Activated CD4-positive, alpha-beta T cell treated with anti-CD3 and anti-CD28 coated beads, Interleukin-2, amount 10 ng/mL, durations not matched to agents 24 days and 14 days (primary cell): ENCODE data around the gene TMEM240. TPM values are rescaled to one million over a fixed set of nuclear protein-coding genes. Genes with fewer than 3 reads are reported as not detected.
"Not testable (repeated sequence)": the region's sequence is repeated elsewhere in the genome, so short reads cannot be mapped to it uniquely, and the experiment has no call there.

ENCODE experiments used
- DNase-seq: peaks from one replicate; pipeline ENCODE4 v3.0.0; 2022
- H3K27ac Mint-ChIP-seq: one replicate; pipeline ENCODE4 v1.8.0; 2022; ENCODE audit warnings: mild to moderate bottlenecking, mixed read lengths
- H3K27me3 Mint-ChIP-seq: one replicate; pipeline ENCODE4 v1.8.0; 2022; ENCODE audit warnings: mixed read lengths
- H3K36me3 Mint-ChIP-seq: one replicate; pipeline ENCODE4 v1.8.0; 2022; ENCODE audit warnings: low read depth, mild to moderate bottlenecking, mixed read lengths
- H3K4me1 Mint-ChIP-seq: one replicate; pipeline ENCODE4 v1.8.0; 2021; ENCODE audit warnings: mixed read lengths
- H3K4me3 Mint-ChIP-seq: one replicate; pipeline ENCODE4 v1.8.0; 2022; ENCODE audit warnings: mild to moderate bottlenecking, moderate library complexity, mixed read lengths
- H3K9me3 Mint-ChIP-seq: one replicate; pipeline ENCODE4 v1.8.0; 2021; ENCODE audit warnings: mixed read lengths
- intact Hi-C: fragments of 100-400 bp; cut with micrococcal nuclease; formaldehyde crosslinking; loops from one replicate; pipeline ENCODE4 v1.15.1; 2023
- total RNA-seq: library from RNA; stranded (reverse); gene quantifications from 2 replicates; pipeline ENCODE4 v1.2.3, GENCODE V29; 2022

Gene TMEM240
- total RNA-seq, 1 donor from 2014 or later: not detected

- DNase-seq: no peak
- Mint-ChIP-seq H3K4me1 (peaks cover 9% of the 10 kb centered on the region), H3K9me3 (no peaks in the 10 kb centered on the region), H3K4me3 (no peak overlapping the region), H3K27me3 (no peaks in the 10 kb centered on the region), H3K27ac (no peak overlapping the region), H3K36me3 (peaks cover 52% of the 10 kb centered on the region)
- intact Hi-C loops: no loop called here
Observed at GRCh38 chr1:1564268-1564667, 23.8 kb upstream of the TMEM240 start.

- Mint-ChIP-seq H3K27ac (no peak overlapping the region), H3K4me1 (peaks cover 8% of the 10 kb centered on the region), H3K36me3 (peaks cover 53% of the 10 kb centered on the region), H3K27me3 (no peaks in the 10 kb centered on the region), H3K4me3 (no peak overlapping the region), H3K9me3 (no peaks in the 10 kb centered on the region)
- DNase-seq: no peak
- intact Hi-C loops: no loop called here
Observed at GRCh38 chr1:1563688-1564087, 23.3 kb upstream of the TMEM240 start.

DNA sequence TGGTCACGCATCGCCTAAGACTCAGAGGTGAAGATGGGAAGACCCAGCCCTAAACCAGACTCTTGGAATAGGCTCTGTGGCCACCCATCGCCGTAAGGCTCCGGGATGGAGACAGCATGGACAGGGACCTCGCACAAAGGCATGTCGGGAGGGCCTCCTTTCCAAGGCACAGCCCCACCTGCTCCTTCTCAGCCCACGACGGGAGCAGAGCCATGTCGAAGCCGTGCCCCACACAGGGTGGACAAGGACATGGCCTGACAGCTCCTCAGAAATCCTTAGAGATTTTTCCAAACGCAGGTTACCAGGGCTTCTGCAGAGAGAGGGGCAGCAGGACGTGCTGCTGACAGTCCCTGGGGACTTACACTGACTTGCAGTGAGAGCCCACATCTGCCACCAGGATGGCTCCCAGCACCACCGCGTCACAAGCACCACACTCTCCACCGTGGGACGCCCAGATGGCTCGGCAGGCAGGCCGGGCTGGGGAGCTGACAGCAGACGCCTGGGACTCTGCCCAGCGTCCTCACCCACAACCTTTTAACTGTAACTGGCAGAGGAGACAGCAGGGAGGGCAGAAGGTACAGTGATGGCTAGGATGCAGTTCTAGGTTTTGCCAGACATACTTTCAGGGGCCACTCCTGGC is 22.3 kb upstream of the TMEM240 start:
- H3K4me3 Mint-ChIP-seq: no peak overlapping the region
- no peak overlapping the region for H3K27ac Mint-ChIP-seq
- H3K9me3 Mint-ChIP-seq: no peaks in the 10 kb centered on the region
- peaks cover 9% of the 10 kb centered on the region for H3K4me1 Mint-ChIP-seq
- DNase-seq: no peak
- no peaks in the 10 kb centered on the region for H3K27me3 Mint-ChIP-seq
- intact Hi-C loops: no loop called here
- H3K36me3 Mint-ChIP-seq: peaks cover 55% of the 10 kb centered on the region

GRCh38 chr1:1561801-1562470 is 21.5 kb upstream of the TMEM240 start:
- Mint-ChIP-seq H3K27ac (no peak overlapping the region), H3K4me1 (peaks cover 4% of the 10 kb centered on the region), H3K9me3 (no peaks in the 10 kb centered on the region), H3K4me3 (no peak overlapping the region), H3K36me3 (peaks cover 49% of the 10 kb centered on the region), H3K27me3 (no peaks in the 10 kb centered on the region)
- intact Hi-C loops: no loop called here
- no peak for DNase-seq

- H3K36me3 Mint-ChIP-seq: peaks cover 37% of the 10 kb centered on the region
- intact Hi-C loops: no loop called here
Observed at GRCh38 chr1:1560178-1560577, 19.8 kb upstream of the TMEM240 start.

DNA sequence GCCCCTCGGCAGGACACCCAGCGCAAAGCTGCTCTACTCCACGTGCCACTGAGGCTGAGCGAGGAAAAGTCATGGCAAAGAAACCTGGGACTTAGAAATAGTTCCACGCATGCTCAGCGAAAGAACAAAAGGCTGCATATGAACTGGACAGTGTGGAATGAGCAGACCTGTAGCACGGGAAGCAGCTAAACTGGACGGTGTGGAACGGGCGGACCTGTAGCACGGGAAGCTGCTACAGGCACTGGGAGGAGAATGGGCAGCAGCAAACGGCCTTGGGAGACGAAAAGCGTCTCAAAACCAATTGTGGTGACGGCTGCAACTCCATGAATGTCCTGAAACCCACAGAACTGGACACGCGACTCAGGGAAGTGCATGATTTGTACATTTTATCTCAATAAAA is 18.6 kb upstream of the TMEM240 start:
- no peak for DNase-seq
- Mint-ChIP-seq H3K4me1 (peaks cover 2% of the 10 kb centered on the region), H3K36me3 (peaks cover 26% of the 10 kb centered on the region), H3K9me3 (no peaks in the 10 kb centered on the region), H3K27me3 (no peaks in the 10 kb centered on the region), H3K4me3 (no peak overlapping the region), H3K27ac (no peak overlapping the region)
- intact Hi-C loops: no loop called here

More at GRCh38 chr1:1560178-1560577, 19.8 kb upstream of the TMEM240 start:
- H3K4me3 Mint-ChIP-seq: no peak overlapping the region
- no peak for DNase-seq
- no peaks in the 10 kb centered on the region for H3K27me3 Mint-ChIP-seq
- H3K4me1 Mint-ChIP-seq: peaks cover 2% of the 10 kb centered on the region
- no peaks in the 10 kb centered on the region for H3K9me3 Mint-ChIP-seq
- H3K27ac Mint-ChIP-seq: no peak overlapping the region

- H3K9me3 Mint-ChIP-seq: no peaks in the 10 kb centered on the region
Observed at GRCh38 chr1:1558591-1558990, 18.2 kb upstream of the TMEM240 start.

DNA sequence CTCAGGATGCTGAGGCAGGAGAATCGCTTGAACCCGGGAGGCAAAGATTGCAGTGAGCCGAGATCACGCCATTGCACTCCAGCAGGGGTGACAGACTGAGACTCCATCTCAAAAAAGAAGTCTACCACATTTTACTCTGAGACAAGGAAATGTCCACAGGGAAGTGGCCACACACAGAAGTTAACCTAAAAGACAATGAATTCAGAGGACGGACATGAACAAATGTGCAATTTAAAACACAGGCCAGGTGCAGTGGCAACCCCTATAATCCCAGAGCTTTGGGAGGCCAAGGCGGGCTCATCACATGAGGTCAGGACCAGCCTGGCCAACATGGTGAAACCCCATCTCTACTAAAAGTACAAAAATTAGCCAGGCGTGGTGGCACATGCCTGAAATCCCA is 17.3 kb upstream of the TMEM240 start:
- intact Hi-C loops: not testable (repeated sequence)
- peaks cover 19% of the 10 kb centered on the region for H3K36me3 Mint-ChIP-seq

More at GRCh38 chr1:1558591-1558990, 18.2 kb upstream of the TMEM240 start:
- intact Hi-C loops: no loop called here
- Mint-ChIP-seq H3K4me3 (no peak overlapping the region), H3K27me3 (no peaks in the 10 kb centered on the region), H3K36me3 (peaks cover 21% of the 10 kb centered on the region), H3K27ac (no peak overlapping the region), H3K4me1 (peaks cover 2% of the 10 kb centered on the region)
- no peak for DNase-seq

GRCh38 chr1:1556961-1557360 is 16.5 kb upstream of the TMEM240 start:
- H3K4me1 Mint-ChIP-seq, H3K9me3 Mint-ChIP-seq, DNase-seq, H3K27me3 Mint-ChIP-seq, intact Hi-C loops, H3K27ac Mint-ChIP-seq, H3K4me3 Mint-ChIP-seq: not testable (repeated sequence)
- H3K36me3 Mint-ChIP-seq: peaks cover 15% of the 10 kb centered on the region

More for the DNA sequence above, 17.3 kb upstream of the TMEM240 start:
- not testable (repeated sequence) for H3K27ac Mint-ChIP-seq, DNase-seq, H3K4me1 Mint-ChIP-seq, H3K4me3 Mint-ChIP-seq, H3K9me3 Mint-ChIP-seq, H3K27me3 Mint-ChIP-seq

DNA sequence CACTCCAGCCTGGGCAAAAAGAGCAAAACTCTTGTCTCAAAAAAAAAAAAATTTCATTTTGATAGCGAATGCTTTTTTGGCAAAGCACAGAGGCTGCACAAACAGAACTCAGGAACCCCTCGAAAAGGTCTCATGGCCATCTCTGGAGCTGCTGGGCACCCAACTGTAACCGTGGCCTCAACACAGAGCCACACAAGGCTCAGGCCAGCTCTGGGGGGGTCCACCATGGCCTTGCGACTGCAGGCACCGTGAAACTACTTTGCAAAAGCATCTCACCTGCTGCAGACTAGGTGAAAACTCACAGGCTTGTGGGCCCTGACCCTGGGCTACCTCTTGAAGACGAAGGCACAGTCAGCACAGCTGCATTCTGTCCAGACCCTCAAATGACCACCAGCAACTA is 16.1 kb upstream of the TMEM240 start:
- no peaks in the 10 kb centered on the region for H3K27me3 Mint-ChIP-seq
- H3K36me3 Mint-ChIP-seq: peaks cover 11% of the 10 kb centered on the region
- H3K9me3 Mint-ChIP-seq: no peaks in the 10 kb centered on the region
- DNase-seq: no peak
- intact Hi-C loops: no loop called here
- H3K4me1 Mint-ChIP-seq: peaks cover 2% of the 10 kb centered on the region
- no peak overlapping the region for H3K27ac Mint-ChIP-seq
- H3K4me3 Mint-ChIP-seq: no peak overlapping the region

DNA sequence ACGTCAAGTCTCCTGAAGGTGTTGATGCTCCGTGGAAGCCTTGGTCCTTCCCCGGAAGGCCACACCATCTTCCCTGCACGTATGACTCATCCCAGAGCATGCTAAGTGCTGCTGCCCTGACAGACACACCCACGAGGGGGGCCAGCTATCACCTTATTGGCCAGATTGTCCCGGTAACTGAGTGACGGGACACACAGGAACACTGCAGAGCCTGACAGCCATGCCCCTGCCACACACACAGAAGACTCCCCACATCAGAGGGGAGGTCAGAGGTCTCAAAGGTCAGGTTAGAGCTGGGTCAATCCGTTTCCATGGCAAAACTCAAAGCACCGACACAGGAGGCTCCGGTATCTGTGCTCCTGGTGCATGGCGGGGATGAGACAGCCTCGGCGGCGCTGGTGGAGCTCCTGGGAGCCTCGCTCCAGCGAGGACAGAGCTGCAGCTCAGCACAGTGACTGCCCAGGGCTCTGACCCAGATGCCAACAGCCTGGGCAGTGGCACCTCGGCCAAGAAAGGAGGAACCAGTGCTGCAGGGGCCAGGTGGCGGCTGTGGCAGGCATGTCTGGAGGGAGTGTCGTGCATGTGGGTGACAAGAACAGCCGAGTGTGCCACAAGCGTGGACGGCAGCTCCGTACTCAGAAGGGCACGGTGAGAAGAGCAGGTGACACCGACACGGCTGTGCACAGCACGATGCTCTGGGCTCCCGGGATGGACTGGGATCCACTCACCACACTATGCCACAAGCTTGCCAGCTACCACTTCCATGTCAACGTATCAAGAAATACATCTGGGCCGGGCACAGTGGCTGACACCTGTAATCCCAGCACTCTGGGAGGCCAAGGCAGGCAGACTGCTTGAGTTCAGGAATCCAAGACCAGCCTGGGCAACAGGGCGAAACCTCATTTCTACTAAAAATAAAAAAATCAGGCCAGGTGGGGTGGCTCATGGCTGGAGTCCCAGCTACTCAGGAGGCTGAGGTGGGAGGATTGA is 14.8 kb upstream of the TMEM240 start:
- intact Hi-C loops: no loop called here
- peaks cover 2% of the 10 kb centered on the region for H3K36me3 Mint-ChIP-seq
- no peaks in the 10 kb centered on the region for H3K27me3 Mint-ChIP-seq
- DNase-seq: no peak
- no peak overlapping the region for H3K27ac Mint-ChIP-seq
- no peak overlapping the region for H3K4me3 Mint-ChIP-seq
- H3K9me3 Mint-ChIP-seq: no peaks in the 10 kb centered on the region
- peaks cover 2% of the 10 kb centered on the region for H3K4me1 Mint-ChIP-seq

DNA sequence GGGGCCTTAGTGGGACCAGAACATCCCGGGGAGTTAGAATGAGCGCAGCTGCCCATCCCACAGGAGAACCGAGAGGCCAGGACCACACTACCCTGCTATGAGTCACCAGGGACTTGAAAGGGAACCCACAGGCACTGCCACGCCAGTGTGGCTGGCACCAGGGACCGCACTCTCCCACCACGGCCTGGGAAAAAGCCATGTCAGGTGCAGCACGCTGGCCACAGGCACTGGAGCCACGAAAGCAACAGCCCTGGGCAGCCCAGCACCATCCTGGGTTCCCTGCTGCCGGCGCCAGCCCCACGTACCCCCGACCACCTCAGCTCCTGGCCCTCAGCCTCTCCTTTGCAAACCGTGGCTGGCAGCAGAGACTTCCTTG is 14.1 kb upstream of the TMEM240 start:
- no peak overlapping the region for H3K27ac Mint-ChIP-seq
- DNase-seq: no peak
- H3K4me1 Mint-ChIP-seq: peaks cover 2% of the 10 kb centered on the region
- intact Hi-C loops: no loop called here
- no peaks in the 10 kb centered on the region for H3K27me3 Mint-ChIP-seq
- H3K4me3 Mint-ChIP-seq: no peak overlapping the region
- peaks cover 2% of the 10 kb centered on the region for H3K36me3 Mint-ChIP-seq
- H3K9me3 Mint-ChIP-seq: no peaks in the 10 kb centered on the region

DNA sequence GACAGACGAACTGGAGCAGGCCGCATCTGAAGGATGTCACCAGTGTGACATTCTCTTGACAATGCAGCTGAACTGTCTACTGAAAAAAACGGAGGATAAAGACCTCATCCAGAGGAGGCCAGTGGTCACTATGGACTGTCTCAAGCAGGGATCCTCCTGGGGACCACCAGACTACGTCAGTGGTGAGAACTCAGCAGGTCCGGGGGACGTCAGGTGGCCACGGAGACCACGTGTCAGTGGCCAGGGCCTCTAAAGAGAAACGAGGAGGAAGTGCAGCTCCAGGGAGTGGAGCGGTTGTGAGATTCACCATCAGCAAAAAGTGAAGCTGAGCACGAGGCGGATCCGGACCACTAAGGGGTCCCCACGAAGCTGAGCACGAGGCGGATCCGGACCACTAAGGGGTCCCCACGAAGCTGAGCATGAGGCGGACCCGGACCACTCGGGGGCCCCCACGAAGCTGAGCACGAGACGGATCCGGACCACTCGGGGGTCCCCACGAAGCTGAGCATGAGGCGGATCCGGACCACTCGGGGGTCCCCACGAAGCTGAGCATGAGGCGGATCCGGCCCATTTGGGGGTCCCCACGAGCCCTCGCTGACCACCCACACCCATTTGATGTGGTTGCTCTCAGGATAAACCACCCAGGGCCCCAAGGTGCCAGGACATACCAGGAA is 13.5 kb upstream of the TMEM240 start:
- H3K27me3 Mint-ChIP-seq: no peaks in the 10 kb centered on the region
- no peak overlapping the region for H3K27ac Mint-ChIP-seq
- no peak overlapping the region for H3K4me3 Mint-ChIP-seq
- no peaks in the 10 kb centered on the region for H3K9me3 Mint-ChIP-seq
- peaks cover 2% of the 10 kb centered on the region for H3K4me1 Mint-ChIP-seq
- DNase-seq: no peak
- intact Hi-C loops: no loop called here
- peaks cover 2% of the 10 kb centered on the region for H3K36me3 Mint-ChIP-seq
